Measurements from ENCODE around the gene MRPL9.

DNA sequence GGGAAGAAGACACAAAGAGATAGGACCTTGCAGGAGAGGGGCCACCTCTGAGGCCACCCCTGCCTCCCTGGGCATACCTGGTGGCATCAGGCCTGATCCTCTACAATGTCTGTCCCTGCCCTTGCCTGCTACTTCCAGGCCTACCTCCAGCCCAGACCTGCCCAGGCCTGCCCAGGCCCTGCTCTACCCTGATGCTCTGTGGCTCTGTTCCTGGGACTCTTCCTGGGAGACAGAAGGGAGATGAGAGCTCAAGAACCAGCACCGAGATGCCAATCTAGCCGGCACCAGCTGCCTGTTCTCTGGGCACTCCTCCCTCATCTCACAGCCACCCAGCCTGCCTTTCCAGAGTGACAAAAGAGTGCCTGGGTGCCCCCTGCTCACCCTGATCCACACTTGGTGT, 49.4 kb downstream of the MRPL9 start:
- TF ChIP-seq CTCF (conservative IDR thresholded peaks at IDR 0.05), result no peak
- TF ChIP-seq EZH2 (IDR thresholded peaks at IDR 0.05; ENCODE audit: low read depth), result no peak

Measured in PC-9 (cell line).